DMS153 treated with DMSO at 0.1 percent for 48 hours (cell line): ENCODE measurements around the gene ZSCAN23.
"Not testable (repeated sequence)": the region's sequence is repeated elsewhere in the genome, so short reads cannot be mapped to it uniquely, and the experiment has no call there.

ENCODE experiments used
- DNase-seq: peaks from one replicate; lab custom pipeline; 2025; ENCODE audit not compliant: unreplicated experiment; lab: John Stamatoyannopoulos, UW

The ZSCAN23 gene

DNA sequence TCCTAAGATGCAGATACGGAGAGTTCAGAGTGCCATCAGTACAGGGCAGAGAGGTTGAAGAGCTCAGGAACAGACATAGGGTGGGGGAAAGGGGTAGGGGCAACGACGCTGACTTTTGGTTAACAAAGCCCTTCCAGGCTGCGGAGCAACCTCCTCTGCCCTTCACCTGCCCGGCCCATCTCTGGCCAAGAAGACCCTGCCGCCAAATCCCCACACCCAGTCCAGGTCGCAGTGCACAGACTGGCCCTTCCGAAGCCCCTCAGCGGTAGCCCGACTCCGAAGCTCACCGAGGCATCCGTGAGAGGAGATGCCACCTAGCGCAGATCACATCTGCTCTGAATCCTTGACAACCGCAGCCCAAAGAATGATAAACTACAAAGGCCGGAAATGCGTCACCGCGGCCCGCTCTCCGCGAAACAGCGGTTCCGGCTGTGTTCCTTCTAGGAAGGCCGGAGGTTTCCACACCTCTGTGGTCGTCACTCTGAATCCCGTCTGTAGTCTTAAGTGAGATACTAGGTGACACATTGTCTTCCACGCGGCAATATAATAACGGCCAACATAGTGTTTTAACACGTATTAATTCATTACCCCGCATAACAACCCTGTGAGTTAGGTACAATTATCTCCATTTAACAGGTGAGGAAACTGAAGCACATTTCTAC lies at the start of gene ZSCAN23:
Gene ZSCAN23, minus strand, starts transcription at position 380 of the 662 bp plus-strand sequence. CDS start 7,225 bp downstream, outside the sequence.
- peak; percentile 69 for DNase-seq

DNA sequence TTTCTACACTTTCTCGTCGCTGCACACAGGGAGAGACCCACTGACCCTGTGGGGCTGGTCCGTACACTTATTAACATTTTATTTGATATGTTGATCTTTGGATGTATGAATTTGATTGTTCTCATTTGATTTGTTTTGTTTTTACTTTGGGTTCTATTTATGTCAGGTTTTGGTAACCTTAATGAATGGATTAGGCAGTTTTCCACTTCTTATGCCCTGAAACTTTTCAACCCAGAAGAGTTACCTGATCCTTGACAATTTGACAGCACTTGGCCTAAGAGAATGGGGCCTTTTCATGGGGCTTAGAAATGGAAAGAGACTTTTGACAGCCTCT lies 48.7 kb upstream of the ZSCAN23 start:
- no peak for DNase-seq

DNA sequence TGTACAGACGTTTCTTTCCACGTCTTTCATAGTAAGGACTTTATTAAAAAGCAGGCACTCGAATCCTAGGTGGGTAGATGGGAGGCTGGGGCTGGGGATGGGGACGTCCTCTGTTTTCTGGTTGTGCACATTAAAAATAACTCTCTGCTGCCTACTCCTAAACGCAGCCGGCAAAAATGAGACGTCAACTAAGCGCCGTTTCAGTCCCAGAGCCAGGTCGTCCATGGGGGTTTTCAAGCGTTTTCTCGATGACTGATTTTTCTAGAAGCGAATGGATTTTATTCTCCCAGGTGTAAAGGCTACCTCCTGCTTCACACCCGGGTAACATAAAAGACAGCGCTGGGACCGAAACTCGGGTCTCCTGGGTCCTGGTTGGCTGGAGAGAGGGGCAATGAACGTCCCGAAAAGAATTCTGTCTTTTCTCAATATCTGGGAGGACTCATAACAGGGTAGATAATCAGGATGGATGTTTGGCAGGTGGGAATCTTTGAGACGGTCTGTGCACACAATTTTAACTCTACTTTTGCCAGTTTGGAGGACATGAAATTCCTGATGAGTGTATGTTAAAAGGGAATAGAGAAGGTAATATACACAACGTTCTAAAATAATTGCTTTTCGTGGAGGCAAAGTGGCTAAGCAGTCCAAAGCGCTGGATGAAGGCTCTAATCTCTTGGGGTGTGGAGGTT lies 47.1 kb upstream of the ZSCAN23 start:
- DNase-seq: no peak

DNA sequence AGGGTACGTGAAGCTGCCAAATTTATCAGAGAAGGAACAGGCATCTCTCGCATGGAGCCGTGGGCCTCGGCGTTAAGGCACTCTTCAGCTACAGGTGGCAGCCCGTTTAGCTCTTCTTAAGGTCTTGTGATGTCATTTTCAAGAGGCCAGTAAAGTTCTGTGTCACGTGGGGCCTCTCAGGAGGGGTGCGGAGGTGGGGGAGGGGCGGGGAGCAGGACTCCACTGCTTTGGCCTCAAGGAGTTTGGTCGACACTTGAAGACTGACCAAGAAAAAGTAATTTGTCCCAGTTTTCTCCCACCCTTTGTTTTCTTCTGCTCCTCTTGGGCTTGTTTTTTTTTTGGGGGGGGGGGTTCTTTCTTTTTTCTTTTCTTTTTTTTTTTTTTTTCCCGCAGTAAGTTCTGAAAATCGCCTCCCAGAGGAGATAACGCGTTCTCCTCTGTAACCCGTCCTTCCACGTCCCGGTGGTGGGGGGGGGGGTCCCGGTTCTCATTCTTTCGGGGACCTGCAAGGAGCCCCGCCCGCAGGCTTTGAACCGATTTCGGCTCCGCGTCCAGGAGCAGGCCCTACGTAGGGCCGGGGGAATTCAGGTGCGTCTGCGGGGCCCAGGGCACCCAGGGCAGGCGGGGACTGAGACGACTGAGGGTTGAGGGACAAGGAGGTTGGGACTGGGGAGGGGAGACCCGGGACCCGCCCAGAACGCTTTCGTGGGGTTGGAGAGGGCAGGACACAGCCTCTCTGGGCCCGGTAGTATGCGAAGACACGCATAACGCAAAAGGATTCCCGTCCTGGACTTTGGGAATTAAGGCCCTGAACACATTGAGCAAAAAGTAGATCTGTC lies 46.3 kb upstream of the ZSCAN23 start:
- DNase-seq: no peak

DNA sequence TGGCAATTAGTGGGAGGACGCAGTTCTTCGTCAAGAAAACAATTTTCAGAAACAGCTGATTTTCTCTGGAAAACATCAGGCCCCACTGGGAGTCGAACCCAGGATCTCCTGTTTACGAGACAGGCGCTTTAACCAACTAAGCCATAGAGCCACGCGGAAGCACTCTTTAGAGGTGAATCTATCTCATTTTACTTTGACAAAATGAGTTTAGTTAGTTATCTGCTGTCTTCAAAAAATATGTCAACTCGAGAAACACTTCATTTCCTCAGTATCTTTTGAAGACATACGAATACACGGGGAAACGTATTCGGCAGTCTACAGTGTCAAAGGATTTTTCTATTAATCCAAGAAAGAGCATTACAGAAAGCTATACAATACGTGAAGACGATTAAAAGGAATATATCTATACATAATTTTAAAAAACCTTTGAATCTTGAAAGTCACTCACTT lies 45.6 kb upstream of the ZSCAN23 start:
- DNase-seq: no peak

DNA sequence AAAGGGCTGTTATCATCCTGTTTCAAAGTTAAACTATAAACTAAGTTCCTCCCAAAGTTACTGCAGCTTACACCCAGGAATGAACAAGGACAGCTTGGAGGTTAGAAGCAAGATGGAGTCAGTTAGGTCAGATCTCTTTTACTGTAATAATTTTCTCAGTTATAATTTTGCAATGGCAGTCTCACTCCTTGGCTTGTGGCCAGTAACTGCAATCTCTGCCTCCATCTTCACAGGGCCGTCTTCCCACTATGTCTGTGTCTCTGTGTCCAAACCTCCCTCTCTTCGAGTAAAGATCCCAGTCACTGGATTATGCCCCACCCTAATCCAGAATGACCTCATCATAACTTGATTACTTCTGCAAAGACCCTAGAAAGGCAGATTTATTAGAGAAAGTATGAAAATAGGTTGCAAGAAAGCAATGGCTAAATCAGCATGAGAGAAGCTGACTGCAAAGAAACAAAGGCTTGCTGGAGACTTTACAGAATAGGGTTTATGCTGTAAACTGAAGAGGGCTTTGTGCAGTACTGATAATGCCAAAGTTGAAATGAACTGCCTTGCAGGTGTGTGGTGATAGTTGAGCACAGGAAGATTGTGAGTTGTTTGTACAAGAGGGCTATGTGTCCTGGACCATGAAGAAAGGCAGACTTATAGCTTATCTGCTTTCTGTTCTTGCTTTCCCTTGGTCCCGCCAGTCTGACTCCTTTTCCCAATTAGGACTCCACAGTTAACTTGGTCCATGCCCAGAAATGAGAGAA lies 43.9 kb upstream of the ZSCAN23 start:
- no peak for DNase-seq

DNA sequence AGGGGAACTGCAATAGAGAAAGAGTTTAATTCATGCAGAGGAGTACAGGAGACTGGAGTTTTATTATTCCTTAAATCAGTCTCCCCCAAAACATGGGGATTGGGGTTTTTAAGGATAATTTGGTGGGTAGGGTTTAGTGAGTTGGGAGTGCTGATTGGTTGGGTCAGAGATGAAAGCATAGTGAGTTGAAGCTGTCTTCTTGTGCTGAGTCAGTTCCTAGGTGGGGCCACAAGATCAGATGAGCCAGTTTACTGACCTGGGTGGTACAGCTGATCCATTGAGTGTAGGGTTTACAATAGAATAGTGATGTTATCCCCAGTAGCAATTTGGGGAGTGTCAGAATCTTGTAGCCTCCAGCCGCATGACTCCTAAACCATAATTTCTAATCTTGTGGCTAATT lies 43.2 kb upstream of the ZSCAN23 start:
- DNase-seq: no peak

DNA sequence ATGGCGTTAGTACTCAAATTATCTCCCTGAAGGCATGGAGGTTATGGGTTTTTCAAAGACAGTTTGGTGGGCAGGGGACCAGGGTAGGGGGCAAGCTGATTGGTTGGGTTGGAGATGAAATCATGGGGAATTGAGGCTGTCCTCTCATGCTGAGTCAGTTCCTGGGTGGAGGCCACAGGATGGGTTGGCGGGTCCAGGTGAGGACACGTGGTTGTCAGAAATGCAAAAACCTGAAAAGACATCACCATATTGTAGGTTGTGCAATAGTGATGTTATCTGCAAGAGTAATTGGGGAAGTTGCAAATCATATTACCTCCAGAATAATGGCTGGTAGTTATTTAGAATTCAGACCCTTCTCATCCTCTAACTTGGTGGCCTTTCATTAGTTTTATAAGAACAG lies 42.2 kb upstream of the ZSCAN23 start:
- DNase-seq: no peak

DNA sequence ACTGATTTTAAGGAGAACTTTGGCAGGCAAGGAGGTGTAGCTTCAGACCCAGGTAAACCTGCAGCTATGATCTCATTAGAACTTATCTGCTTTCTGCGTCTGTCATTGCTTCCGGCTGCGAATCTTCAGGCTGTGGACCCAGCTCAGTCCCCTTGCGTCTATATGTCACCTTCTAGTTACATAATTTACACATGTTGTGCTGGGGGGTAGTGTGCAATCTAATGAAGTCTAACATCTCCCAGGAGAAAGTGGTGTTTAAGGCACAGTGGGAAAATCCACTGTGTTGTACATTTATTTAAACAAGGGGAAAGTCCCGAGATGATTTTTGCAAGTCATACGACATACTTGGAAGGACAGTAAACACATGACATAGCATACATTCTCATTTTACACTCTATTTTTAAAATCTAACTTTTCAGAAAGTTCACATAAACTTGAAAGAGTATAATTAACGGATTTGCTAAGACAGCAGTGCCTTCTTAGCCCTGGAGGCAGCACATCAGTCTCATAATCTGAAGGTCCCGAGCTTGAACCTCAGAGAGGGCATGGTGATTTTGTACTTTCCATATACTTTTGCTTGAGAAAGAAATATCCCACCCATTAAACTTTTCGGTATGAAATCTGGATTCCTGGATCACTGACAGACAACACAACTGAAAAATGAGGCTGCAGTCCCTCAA lies 37.1 kb upstream of the ZSCAN23 start:
- DNase-seq: no peak

DNA sequence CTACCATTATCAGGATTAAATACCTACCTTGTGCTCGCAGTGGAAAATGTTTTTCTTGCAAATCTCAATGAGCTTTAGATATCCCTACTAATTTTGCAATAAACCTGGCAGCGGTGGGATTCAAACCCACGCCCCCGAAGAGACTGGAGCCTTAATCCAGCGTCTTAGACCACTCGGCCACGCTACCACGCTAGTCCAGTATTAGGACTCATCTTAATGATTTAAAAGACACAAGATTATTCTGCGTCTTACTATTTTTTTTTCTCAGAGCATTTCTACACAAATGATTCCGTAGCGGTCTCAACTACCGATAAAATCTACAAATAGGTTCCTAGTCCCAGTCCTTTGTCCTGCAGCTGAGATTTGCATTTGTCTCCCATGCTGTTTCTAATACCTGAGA lies 35.2 kb upstream of the ZSCAN23 start:
- DNase-seq: no peak

DNA sequence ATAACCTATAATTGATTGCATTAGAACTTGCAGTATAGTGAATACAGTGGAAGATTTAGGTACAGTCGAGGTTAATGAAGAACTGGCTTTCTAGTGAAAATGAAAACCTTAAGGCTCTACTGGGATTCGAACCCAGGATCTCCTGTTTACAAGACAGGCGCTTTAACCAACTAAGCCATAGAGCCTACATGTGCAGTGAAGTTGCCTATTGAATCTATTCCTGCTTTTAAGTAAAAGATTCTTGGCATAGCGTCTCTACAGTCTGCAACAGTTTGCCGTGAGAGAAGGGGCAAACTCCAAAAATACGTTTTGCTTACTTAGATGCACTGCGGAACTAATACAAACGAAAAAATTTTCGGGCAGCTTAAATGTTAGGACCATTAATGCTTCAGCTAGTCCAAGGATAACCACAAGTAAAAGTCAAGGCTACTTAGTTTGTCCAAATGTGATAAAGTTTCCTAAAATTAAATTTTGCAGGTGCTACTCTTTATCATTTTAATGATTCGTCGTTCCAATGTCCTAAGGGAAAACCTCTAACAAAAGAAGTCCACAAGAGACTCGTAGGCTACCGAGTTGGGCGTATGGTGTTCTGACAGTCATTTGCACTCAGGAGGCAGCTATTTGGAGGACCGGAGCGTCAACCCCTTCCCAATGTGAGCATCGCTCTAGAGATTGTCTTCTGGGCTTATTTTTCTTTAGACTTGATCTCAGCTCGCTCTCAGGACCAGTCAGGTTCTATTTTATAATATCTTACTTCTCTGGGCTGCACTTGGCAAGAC lies 31.3 kb upstream of the ZSCAN23 start:
- DNase-seq: peak; percentile 17

DNA sequence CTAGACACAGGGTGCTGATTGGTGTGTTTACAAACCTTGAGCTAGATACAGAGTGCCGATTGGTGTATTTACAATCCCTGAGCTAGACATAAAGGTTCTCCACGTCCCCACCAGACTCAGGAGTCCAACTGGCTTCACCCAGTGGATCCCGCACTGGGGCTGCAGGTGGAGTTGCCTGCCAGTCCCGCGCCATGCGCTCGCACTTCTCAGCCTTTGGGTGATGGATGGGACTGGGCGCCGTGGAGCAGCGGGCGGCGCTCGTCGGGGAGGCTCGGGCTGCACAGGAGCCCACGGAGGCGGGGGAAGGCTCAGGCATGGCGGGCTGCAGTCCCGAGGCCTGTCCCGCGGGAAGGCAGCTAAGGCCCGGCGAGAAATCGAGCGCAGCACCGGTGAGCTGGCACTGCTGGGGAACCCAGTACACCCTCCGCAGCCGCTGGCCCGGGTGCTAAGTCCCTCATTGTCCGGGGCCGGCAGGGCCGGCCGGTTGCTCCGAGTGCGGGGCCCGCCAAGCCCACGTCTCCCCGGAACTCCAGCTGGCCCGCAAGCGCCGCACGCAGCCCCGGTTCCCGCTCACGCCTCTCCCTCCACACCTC lies 26.0 kb upstream of the ZSCAN23 start:
- DNase-seq: not testable (repeated sequence)

DNA sequence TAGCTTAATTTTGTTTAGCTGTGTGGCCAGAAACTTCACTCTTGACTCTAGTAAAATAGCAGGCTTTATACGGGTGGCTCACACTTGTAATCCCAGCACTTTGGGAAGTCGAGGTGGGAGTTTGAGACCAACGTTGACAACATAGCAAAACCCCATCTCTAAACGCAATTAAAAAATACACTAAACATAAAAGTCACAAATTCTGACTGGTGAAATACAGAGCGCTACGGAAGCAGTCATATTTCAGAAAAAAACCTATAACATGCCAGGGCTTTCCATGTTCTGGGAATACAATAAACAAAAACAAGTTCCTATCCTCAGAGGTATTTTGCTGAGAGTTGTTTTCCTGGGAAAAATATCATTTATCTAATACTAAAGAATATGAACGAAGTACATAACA lies 24.8 kb upstream of the ZSCAN23 start:
- DNase-seq: no peak

DNA sequence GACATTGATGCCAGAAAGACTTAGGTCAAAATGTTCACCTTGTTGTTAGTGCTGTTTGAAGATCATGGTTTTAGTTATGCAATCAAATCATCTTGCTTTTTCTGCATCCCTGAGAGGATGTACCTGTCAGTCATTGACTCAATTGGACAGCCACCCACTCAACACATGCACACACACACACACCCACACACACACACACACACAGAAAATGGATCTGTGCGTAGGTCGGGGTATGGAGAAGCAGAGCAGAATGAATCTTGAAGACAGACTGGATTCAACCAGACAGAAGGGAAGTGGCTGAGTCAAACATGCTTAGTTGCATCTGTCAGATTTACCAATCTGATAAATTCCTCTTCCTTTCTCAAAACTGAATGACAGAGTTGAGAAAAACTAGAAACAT lies 19.1 kb upstream of the ZSCAN23 start:
- DNase-seq: no peak

DNA sequence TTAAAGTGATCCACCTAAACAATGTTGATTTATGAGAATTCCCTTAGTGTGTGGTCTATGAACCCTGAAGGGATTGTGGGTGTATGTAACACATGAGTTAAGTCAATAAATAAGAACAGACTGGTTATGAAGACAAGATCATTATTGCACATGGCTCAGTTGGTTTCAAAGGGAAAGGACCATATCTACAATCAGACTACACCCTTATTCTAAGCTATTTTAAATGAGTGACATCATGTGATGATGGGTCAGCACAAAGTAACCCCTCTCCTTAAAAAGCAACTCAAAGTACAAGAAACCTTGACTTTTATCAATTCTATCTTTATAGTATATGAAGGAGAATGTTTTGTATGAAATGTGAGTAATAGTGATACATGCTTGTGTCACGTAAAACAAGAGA lies 15.3 kb upstream of the ZSCAN23 start:
- no peak for DNase-seq

DNA sequence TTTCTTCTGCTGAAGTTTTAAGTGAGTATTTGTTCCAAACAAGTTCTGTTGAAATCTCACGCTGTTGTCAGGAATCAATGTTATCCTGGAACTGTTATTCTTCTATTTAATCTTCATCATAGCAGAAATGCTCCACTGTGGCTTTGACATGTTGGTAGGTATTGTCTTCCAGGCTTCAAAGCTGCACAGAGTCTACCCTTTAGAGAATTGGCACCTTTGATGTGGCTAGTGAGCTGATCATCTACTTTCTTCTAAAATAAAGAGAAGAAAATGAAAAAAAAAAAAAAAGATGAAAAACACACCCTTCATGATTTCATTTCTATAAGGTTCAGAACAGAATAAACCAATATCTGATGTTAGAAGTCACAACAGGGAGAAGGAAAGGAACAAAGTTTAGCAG lies 5.8 kb upstream of the ZSCAN23 start:
- DNase-seq: no peak

DNA sequence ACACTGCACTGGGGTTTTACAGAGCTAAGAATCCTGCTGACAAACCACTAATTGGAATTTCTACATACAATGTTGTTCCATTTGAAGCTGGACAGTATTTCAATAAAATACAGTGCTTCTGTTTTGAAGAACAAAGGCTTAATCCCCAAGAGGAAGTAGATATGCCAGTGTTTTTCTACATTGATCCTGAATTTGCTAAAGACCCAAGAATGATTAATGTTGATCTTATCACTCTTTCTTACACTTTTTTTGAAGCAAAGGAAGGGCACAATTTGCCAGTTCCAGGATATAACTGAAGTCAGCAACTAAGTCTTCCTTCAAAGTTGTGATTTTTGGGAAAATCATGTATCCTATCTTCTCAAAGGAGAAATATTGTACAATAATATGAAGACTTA lies 4.2 kb upstream of the ZSCAN23 start:
- not testable (repeated sequence) for DNase-seq

DNA sequence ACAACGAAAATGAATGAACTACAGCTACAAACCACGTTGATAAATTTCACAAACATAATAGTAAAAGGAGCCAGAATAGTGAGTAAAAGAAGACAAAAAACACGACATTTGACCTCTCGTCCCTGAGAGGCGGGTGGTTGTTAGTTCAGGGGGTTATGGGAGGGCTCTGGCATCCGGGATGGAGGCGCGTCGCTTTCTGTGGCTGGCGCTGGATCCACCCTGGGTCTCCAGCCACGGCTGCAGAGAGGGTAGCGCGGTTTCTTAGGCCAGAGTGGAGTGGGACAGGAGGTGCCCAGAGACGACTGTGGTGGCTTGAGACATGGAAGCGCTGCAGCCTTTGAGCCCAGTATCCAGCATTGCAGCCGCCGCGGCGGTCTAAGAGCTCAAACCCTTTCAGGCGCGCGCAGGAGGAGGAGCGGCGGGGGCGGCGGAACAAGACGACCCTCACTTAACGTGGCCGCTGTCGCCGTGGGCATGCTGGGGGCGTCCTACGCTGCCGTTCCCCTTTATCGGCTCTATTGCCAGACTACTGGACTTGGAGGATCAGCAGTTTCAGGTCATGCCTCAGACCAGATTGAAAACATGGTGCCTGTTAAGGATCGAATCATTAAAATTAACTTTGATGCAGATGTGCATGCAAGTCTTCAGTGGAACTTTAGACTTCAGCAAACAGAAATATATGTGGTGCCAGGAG lies 3.7 kb upstream of the ZSCAN23 start:
- DNase-seq: no peak

DNA sequence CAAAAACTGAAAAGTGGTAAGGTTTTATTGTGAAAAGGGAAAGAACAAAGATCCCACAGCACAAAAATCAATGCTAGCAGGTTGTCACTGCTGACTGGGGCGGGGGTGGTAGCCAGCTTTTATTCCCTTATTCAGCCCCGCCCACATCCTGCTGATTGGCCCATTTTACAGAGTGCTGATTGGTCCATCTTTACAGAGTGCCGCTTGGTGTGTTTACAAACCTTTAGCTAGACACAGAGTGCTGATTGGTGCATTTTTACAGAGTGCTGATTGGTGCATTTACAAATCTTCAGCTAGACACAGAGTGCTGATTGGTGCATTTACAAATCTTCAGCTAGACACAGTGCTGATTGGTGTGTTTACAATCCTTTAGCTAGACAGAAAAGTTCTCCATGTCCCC lies 1.5 kb upstream of the ZSCAN23 start:
- DNase-seq: not testable (repeated sequence)
